ENCODE results near the gene PPIP5K1.

The PPIP5K1 gene

GRCh38 chr15:43492673-43493601, 97.1 kb downstream of the PPIP5K1 start, which contains the start of gene TP53BP1:
TP53BP1 (minus strand) TSS chr15:43493156; CDS start chr15:43493043, 113 bp downstream.
- Histone ChIP-seq H3K36me3 (ENCODE audit: control insufficient read depth in 4 of 4, insufficient read depth in 4 of 4, low read length in 3 of 4) (peaks cover 4 to 13% (median 10%) of the 10 kb centered on the region in 4 experiments), H3K4me3 (ENCODE audit: control insufficient read depth in 1 of 7, extremely low read depth in 1 of 7, insufficient read depth in 4 of 7, low read depth in 2 of 7, low read length in 6 of 7) (peak within 1 kb of the TSS; percentile 83 to 98 (median 87)), H3K4me1 (ENCODE audit: control extremely low read depth in 1 of 4, control insufficient read depth in 4 of 4, insufficient read depth in 4 of 4, low read length in 3 of 4) (peaks cover 10 to 20% (median 13%) of the 10 kb centered on the region in 4 experiments), H3K27ac (ENCODE audit: insufficient read depth in 1 of 2, low read depth in 1 of 2, low read length in 2 of 2, poor library complexity in 1 of 2, severe bottlenecking in 2 of 2) (peak within 1 kb of the TSS; percentile 84 to 97), H3K9me3 (ENCODE audit: control extremely low read depth in 1 of 5, control insufficient read depth in 4 of 5, insufficient read depth in 2 of 5, low read depth in 1 of 5, low read length in 4 of 5) (no peaks in the 10 kb centered on the region), H3K27me3 (replicated peaks in 2 of 5; ENCODE audit: control insufficient read depth in 4 of 5, insufficient read depth in 5 of 5, low read length in 4 of 5) (no peaks in the 10 kb centered on the region)
- DNase-seq: peak; percentile 96 to 98 (median 98)
- ChIA-PET POLR2A (interaction anchor here (0.6 to 1.0 kb wide), 3 partner anchors 18 to 25 kb away, joined by 3 read pairs; no protein-coding TSS in a partner anchor), CTCF (interaction anchor here (1.0 to 11.8 kb wide), 3 partner anchors 9 to 20 kb away, joined by 3 to 115 read pairs (median 3); no protein-coding TSS in a partner anchor)
- 1% methylated on average over 44 of the region's 54 CpGs for WGBS (ENCODE audit: insufficient coverage)

- ChIA-PET POLR2A (no interaction called here), CTCF (interaction anchor here (11.8 kb wide), 1 partner anchor 21 kb away, joined by 115 read pairs; no protein-coding TSS in a partner anchor)
- Histone ChIP-seq H3K27ac (ENCODE audit: insufficient read depth in 1 of 2, low read depth in 1 of 2, low read length in 2 of 2, poor library complexity in 1 of 2, severe bottlenecking in 2 of 2) (peak overlapping the region; percentile 84 to 97), H3K4me1 (ENCODE audit: control extremely low read depth in 1 of 4, control insufficient read depth in 4 of 4, insufficient read depth in 4 of 4, low read length in 3 of 4) (peaks cover 10 to 20% (median 13%) of the 10 kb centered on the region in 4 experiments), H3K9me3 (ENCODE audit: control extremely low read depth in 1 of 5, control insufficient read depth in 4 of 5, insufficient read depth in 2 of 5, low read depth in 1 of 5, low read length in 4 of 5) (no peaks in the 10 kb centered on the region), H3K4me3 (ENCODE audit: control insufficient read depth in 1 of 7, extremely low read depth in 1 of 7, insufficient read depth in 4 of 7, low read depth in 2 of 7, low read length in 6 of 7) (peak overlapping the region; percentile 83 to 98 (median 87)), H3K27me3 (replicated peaks in 2 of 5; ENCODE audit: control insufficient read depth in 4 of 5, insufficient read depth in 5 of 5, low read length in 4 of 5) (no peaks in the 10 kb centered on the region), H3K36me3 (ENCODE audit: control insufficient read depth in 4 of 4, insufficient read depth in 4 of 4, low read length in 3 of 4) (peaks cover 4 to 18% (median 14%) of the 10 kb centered on the region in 4 experiments)
- WGBS (ENCODE audit: insufficient coverage): 29% methylated on average over 4 of the region's 7 CpGs
- DNase-seq: no peak
Measured at GRCh38 chr15:43492266-43492665, 97.7 kb downstream of the PPIP5K1 start.

GRCh38 chr15:43489191-43489590, 100.8 kb downstream of the PPIP5K1 start:
- H3K4me3 ChIP-seq (ENCODE audit: control insufficient read depth in 1 of 7, extremely low read depth in 1 of 7, insufficient read depth in 4 of 7, low read depth in 2 of 7, low read length in 6 of 7): no peak overlapping the region
- peaks cover 6 to 26% (median 17%) of the 10 kb centered on the region in 4 experiments for H3K36me3 ChIP-seq (ENCODE audit: control insufficient read depth in 4 of 4, insufficient read depth in 4 of 4, low read length in 3 of 4)
- no peaks in the 10 kb centered on the region for H3K9me3 ChIP-seq (ENCODE audit: control extremely low read depth in 1 of 5, control insufficient read depth in 4 of 5, insufficient read depth in 2 of 5, low read depth in 1 of 5, low read length in 4 of 5)
- CTCF ChIA-PET: interaction anchor here (1.0 to 11.8 kb wide), 3 partner anchors 14 to 24 kb away, joined by 3 to 115 read pairs (median 3); no protein-coding TSS in a partner anchor
- no peak overlapping the region for H3K27ac ChIP-seq (ENCODE audit: insufficient read depth in 1 of 2, low read depth in 1 of 2, low read length in 2 of 2, poor library complexity in 1 of 2, severe bottlenecking in 2 of 2)
- H3K4me1 ChIP-seq (ENCODE audit: control extremely low read depth in 1 of 4, control insufficient read depth in 4 of 4, insufficient read depth in 4 of 4, low read length in 3 of 4): peaks cover 10 to 20% (median 13%) of the 10 kb centered on the region in 4 experiments
- DNase-seq: peak in 2 of 3 donors; percentile 49 to 60
- POLR2A ChIA-PET: no interaction called here
- no peaks in the 10 kb centered on the region for H3K27me3 ChIP-seq (replicated peaks in 2 of 5; ENCODE audit: control insufficient read depth in 4 of 5, insufficient read depth in 5 of 5, low read length in 4 of 5)
- WGBS (ENCODE audit: insufficient coverage): 0% methylated on average over 1 of the region's 1 CpG

- Histone ChIP-seq H3K27ac (ENCODE audit: insufficient read depth in 1 of 2, low read depth in 1 of 2, low read length in 2 of 2, poor library complexity in 1 of 2, severe bottlenecking in 2 of 2) (no peak overlapping the region), H3K4me3 (ENCODE audit: control insufficient read depth in 1 of 7, extremely low read depth in 1 of 7, insufficient read depth in 4 of 7, low read depth in 2 of 7, low read length in 6 of 7) (no peak overlapping the region), H3K27me3 (replicated peaks in 2 of 5; ENCODE audit: control insufficient read depth in 4 of 5, insufficient read depth in 5 of 5, low read length in 4 of 5) (no peaks in the 10 kb centered on the region), H3K9me3 (ENCODE audit: control extremely low read depth in 1 of 5, control insufficient read depth in 4 of 5, insufficient read depth in 2 of 5, low read depth in 1 of 5, low read length in 4 of 5) (no peaks in the 10 kb centered on the region), H3K36me3 (ENCODE audit: control insufficient read depth in 4 of 4, insufficient read depth in 4 of 4, low read length in 3 of 4) (peaks cover 6 to 26% (median 19%) of the 10 kb centered on the region in 4 experiments), H3K4me1 (ENCODE audit: control extremely low read depth in 1 of 4, control insufficient read depth in 4 of 4, insufficient read depth in 4 of 4, low read length in 3 of 4) (peaks cover 10 to 19% (median 13%) of the 10 kb centered on the region in 4 experiments)
- DNase-seq: no peak
- 100% methylated on average over 2 of the region's 3 CpGs for WGBS (ENCODE audit: insufficient coverage)
- ChIA-PET CTCF (interaction anchor here (1.0 to 11.8 kb wide), 3 partner anchors 14 to 24 kb away, joined by 3 to 115 read pairs (median 3); no protein-coding TSS in a partner anchor), POLR2A (no interaction called here)
Measured at GRCh38 chr15:43488790-43489189, 101.2 kb downstream of the PPIP5K1 start.

- no peaks in the 10 kb centered on the region for H3K27me3 ChIP-seq (replicated peaks in 2 of 5; ENCODE audit: control insufficient read depth in 4 of 5, insufficient read depth in 5 of 5, low read length in 4 of 5)
- no peak overlapping the region for H3K4me3 ChIP-seq (ENCODE audit: control insufficient read depth in 1 of 7, extremely low read depth in 1 of 7, insufficient read depth in 4 of 7, low read depth in 2 of 7, low read length in 6 of 7)
- POLR2A ChIA-PET: no interaction called here
- CTCF ChIA-PET: interaction anchor here (11.8 kb wide), 1 partner anchor 26 kb away, joined by 115 read pairs; no protein-coding TSS in a partner anchor
- H3K27ac ChIP-seq (ENCODE audit: insufficient read depth in 1 of 2, low read depth in 1 of 2, low read length in 2 of 2, poor library complexity in 1 of 2, severe bottlenecking in 2 of 2): no peak overlapping the region
- H3K4me1 ChIP-seq (ENCODE audit: control extremely low read depth in 1 of 4, control insufficient read depth in 4 of 4, insufficient read depth in 4 of 4, low read length in 3 of 4): peaks cover 4 to 13% (median 9%) of the 10 kb centered on the region in 4 experiments
- peaks cover 6 to 26% (median 19%) of the 10 kb centered on the region in 4 experiments for H3K36me3 ChIP-seq (ENCODE audit: control insufficient read depth in 4 of 4, insufficient read depth in 4 of 4, low read length in 3 of 4)
- WGBS (ENCODE audit: insufficient coverage): 92% methylated on average over 4 of the region's 6 CpGs
- DNase-seq: no peak
- H3K9me3 ChIP-seq (ENCODE audit: control extremely low read depth in 1 of 5, control insufficient read depth in 4 of 5, insufficient read depth in 2 of 5, low read depth in 1 of 5, low read length in 4 of 5): no peaks in the 10 kb centered on the region
Measured at GRCh38 chr15:43487271-43487895, 102.6 kb downstream of the PPIP5K1 start.

GRCh38 chr15:43484455-43484854, 105.6 kb downstream of the PPIP5K1 start:
- DNase-seq: no peak
- H3K36me3 ChIP-seq (ENCODE audit: control insufficient read depth in 4 of 4, insufficient read depth in 4 of 4, low read length in 3 of 4): peaks cover 8 to 38% (median 22%) of the 10 kb centered on the region in 4 experiments

More at GRCh38 chr15:43484455-43484854, 105.6 kb downstream of the PPIP5K1 start:
- H3K4me1 ChIP-seq (ENCODE audit: control extremely low read depth in 1 of 4, control insufficient read depth in 4 of 4, insufficient read depth in 4 of 4, low read length in 3 of 4): peaks cover 0 to 9% (median 4%) of the 10 kb centered on the region in 4 experiments
- no peaks in the 10 kb centered on the region for H3K9me3 ChIP-seq (ENCODE audit: control extremely low read depth in 1 of 5, control insufficient read depth in 4 of 5, insufficient read depth in 2 of 5, low read depth in 1 of 5, low read length in 4 of 5)
- H3K27me3 ChIP-seq (replicated peaks in 2 of 5; ENCODE audit: control insufficient read depth in 4 of 5, insufficient read depth in 5 of 5, low read length in 4 of 5): no peaks in the 10 kb centered on the region
- no peak overlapping the region for H3K4me3 ChIP-seq (ENCODE audit: control insufficient read depth in 1 of 7, extremely low read depth in 1 of 7, insufficient read depth in 4 of 7, low read depth in 2 of 7, low read length in 6 of 7)
- no CpG with 5 or more reads among the region's 2 CpGs for WGBS (ENCODE audit: insufficient coverage)
- ChIA-PET POLR2A (interaction anchor here (0.6 to 0.7 kb wide), 2 partner anchors 30 to 493 kb away, joined by 3 read pairs; no protein-coding TSS in a partner anchor), CTCF (interaction anchor here (1.0 to 2.4 kb wide), 10 partner anchors 9 to 45 kb away, joined by 3 to 32 read pairs (median 4); partner anchors contain the start of gene TP53BP1)
- H3K27ac ChIP-seq (ENCODE audit: insufficient read depth in 1 of 2, low read depth in 1 of 2, low read length in 2 of 2, poor library complexity in 1 of 2, severe bottlenecking in 2 of 2): no peak overlapping the region

All from common myeloid progenitor, CD34-positive (primary cell).